Measurements from ENCODE around the gene MAPK4.

Gene MAPK4

DNA sequence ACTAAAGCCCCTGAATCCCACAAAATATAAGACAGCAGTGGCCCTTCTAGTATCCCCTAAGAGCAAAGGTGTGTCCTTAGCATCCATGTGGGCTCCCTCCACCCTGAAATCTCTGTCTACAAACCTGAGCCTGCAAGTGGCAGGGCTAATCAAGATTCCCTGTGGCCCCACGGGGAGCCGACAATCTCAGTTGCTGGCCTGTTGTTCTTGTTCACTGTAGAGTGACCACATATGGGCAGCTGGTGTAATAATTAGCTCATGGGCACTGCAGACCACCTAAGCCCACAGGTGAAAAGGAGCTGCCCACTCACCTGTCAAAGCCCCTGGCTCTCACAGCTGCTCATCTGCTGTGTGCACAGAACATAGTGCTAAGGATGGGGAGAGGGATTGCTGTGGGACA lies 157.7 kb downstream of the MAPK4 start:
- no peak for DNase-seq (ENCODE audit: low read depth in 1 of 2, low spot score in 1 of 2)

GRCh38 chr18:50719471-50720324 lies 159.8 kb downstream of the MAPK4 start:
- no peak for DNase-seq (ENCODE audit: low read depth in 1 of 2, low spot score in 1 of 2)

DNA sequence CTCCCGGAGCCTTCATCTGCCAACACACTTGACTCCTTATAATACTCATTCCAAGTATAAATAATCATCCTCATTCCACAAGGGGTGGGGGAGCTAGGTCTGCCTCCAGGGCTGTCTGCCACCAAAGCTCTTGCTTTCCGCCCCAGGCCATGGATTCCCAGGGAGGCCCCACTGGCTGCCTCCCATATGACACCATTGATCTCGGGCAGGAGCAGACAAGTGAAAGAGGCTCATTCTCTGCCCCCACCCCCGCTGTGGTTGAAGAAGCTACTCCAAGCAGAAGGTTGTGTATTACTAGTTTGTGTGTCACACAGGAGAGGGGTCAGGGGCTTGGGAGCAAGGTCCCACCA lies 160.4 kb downstream of the MAPK4 start:
- no peak for DNase-seq (ENCODE audit: low read depth in 1 of 2, low spot score in 1 of 2)

DNA sequence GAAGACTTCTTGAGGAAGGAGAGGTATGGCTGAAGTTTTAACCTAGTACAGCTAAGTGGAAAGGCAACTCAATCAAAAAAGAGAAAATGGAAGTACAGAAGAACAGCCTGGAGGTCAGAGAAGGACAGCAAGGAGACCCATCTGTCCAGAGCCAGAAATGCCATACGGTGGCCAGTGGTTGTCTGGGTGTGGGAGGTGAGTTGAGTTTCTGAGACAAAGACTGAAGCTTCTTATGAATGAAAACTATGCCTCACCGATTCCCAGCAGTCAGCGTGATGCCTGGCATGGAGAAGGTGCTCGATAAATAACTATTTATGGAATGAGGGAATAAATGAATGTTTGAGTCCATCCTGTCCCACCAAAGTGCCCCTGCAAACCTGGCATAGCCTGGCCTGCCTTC lies 161.1 kb downstream of the MAPK4 start:
- DNase-seq (ENCODE audit: low read depth in 1 of 2, low spot score in 1 of 2) = no peak

GRCh38 chr18:50721451-50722120 lies 161.7 kb downstream of the MAPK4 start:
- DNase-seq (ENCODE audit: low read depth in 1 of 2, low spot score in 1 of 2) = no peak

- DNase-seq (ENCODE audit: low read depth in 1 of 2, low spot score in 1 of 2) = no peak
These were observed 162.4 kb downstream of the MAPK4 start for GRCh38 chr18:50722311-50722710.

DNA sequence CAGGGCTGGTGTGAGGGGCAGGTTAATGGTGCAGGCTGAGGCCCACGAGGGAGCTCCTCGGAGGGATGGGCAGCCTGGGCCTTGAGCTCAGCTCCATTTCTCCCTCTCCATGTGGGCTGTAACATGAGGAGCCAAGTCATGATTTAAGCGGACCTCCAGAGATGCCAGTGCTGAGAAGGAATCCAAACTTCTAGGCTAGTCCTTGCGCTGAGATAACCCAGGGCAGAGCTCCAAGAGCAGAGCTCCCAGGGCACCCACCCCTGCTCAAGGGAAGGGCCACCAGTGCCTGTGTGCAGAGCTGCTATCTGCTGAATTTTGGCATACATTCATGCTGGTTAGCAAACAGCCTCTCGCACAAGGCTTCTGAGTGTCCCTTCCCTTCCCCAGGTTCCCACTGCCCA lies 164.9 kb downstream of the MAPK4 start:
- no peak for DNase-seq (ENCODE audit: low read depth in 1 of 2, low spot score in 1 of 2)

DNA sequence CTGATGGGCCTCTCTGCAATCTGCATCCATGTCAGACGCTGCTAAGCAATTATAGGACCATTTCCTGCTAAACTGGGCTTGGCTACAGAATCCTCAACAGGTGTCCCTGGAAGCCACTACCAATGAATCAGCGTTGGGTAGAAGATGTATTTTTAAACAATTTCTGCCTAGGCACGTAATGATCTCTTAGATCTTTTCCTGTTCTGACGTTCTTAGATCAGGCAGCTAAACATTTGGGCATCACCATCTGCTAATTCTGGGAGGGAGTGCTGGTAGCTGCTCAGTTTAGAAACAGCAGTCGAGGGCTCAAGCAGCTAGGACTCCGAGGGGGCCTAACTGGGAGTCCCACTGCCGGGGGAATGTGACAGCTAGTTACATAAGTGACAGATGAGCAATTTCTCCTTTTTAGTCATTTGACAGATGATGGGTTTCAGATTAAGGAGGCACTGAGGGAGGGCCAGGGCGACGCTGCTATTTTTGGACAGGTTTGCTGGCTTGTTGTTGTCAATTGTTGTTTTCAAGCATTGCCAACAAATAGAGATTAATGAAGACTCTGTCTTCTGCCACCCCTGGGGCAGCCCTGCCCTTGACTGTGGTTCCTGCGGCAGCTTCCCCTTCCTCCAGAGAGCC lies 167.2 kb downstream of the MAPK4 start:
- no peak for DNase-seq (ENCODE audit: low read depth in 1 of 2, low spot score in 1 of 2)

- DNase-seq (ENCODE audit: low read depth in 1 of 2, low spot score in 1 of 2) = no peak
These were observed 168.0 kb downstream of the MAPK4 start for GRCh38 chr18:50727721-50728471.

DNA sequence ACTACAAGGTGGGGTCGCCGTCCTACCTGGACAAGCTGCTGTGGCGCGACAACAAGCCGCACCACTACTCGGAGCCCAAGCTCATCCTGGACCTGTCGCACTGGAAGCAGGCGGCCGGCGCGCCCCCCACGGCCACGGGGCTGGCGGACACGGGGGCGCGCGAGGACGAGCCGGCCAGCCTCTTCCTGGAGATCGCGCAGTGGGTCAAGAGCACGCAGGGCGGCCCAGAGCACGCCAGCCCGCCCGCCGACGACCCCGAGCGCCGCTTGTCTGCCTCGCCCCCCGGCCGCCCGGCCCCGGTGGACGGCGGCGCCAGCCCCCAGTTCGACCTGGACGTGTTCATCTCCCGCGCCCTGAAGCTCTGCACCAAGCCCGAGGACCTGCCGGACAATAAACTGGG lies 169.5 kb downstream of the MAPK4 start:
- no peak for DNase-seq (ENCODE audit: low read depth in 1 of 2, low spot score in 1 of 2)

DNA sequence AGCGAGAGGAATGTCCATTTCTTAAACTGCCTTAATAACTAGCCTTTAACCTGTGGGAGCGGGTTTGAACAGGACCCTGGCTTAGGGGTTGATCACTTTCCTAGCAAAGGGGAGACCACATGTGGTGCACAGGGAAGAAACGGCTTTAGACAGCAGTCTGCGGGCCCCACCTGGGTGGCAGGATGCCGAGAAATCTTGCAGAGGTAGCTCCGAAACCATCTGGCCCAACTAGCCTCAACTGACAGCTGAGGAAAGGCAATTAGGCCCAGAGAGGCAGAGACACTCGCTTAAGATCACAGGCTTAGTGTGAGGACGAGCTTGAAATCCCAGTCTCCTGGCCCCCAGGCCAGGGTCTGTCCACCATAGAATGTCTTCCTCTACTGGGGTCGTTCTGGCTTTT lies 170.1 kb downstream of the MAPK4 start:
- DNase-seq (ENCODE audit: low read depth in 1 of 2, low spot score in 1 of 2) = no peak

DNA sequence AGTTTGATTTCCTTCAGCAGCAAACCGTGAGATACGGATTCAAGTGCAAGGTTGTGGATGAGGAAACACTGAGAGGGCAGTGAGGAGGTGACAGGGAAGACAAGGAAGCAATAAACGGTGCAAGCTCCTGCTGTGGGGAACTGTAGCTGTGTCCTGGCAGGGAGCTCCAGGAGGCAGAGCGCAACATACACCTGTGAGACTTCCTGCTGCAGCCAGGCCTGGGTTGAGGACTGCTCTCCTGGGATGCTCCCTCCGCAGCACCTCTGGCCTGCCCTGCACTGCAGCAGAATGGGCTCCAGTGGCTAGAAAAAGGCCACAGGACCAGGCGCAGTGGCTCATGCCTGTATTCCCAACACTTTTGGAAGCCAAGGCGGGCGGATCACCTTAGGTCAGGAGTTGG lies 174.5 kb downstream of the MAPK4 start:
- DNase-seq (ENCODE audit: low read depth in 1 of 2, low spot score in 1 of 2) = no peak

- no peak for DNase-seq (ENCODE audit: low read depth in 1 of 2, low spot score in 1 of 2)
These were observed 175.0 kb downstream of the MAPK4 start for GRCh38 chr18:50734886-50735285.

- no peak for DNase-seq (ENCODE audit: low read depth in 1 of 2, low spot score in 1 of 2)
These were observed 177.2 kb downstream of the MAPK4 start for GRCh38 chr18:50737127-50737526.

DNA sequence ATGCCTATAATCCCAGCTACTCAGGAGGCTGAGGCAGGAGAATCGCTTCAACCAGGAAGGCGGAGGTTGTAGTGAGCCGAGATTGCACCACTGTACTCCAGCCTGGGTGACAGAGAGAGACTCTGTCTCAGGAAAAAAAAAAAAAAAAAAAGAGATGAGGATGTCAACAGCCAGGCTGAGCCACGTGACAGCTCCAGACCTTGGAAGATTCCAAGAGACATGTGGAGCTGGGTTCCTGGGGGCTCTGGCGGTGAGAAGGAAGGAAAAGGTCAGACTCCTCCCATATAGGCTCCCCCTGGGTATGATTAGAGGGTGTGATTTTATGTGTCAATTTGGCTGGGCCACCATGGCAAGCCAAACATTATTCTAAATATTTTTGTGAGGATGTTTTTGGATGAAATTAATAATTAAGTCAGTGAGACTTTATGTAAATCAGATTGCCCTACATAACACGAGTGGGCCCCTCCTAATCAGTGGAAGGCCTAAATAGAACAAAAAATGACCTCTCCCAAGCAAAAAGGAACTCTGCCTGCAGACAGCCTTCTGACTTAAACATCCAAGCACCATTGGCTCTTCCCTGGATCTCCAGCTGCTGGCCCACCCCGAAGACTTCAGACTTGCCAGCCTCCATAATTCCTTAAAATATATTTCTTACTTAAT lies 178.3 kb downstream of the MAPK4 start:
- DNase-seq (ENCODE audit: low read depth in 1 of 2, low spot score in 1 of 2) = no peak

- DNase-seq (ENCODE audit: low read depth in 1 of 2, low spot score in 1 of 2) = no peak
These were observed 183.1 kb downstream of the MAPK4 start for GRCh38 chr18:50742952-50743351.

DNA sequence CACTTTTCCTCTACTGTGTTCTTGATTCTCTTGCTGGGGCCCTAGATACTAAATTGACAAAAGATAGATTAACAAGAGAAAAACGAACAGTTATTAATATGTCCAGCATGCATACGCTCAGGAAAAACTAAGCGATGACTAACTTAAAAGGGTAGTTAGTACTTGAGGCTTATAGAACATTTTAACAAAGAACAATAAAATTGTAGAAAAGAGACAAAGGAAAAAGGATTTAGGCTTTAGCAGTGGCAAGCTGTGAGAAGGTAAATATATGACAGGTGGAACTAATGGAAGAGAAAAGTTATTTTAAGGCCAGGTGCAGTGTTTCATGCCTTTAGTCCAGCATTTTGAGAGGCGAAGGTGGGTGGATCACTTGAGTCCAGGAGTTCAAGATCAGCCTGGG lies 184.4 kb downstream of the MAPK4 start:
- no peak for DNase-seq (ENCODE audit: low read depth in 1 of 2, low spot score in 1 of 2)

GRCh38 chr18:50745945-50746344 lies 186.1 kb downstream of the MAPK4 start:
- DNase-seq (ENCODE audit: low read depth in 1 of 2, low spot score in 1 of 2) = no peak

DNA sequence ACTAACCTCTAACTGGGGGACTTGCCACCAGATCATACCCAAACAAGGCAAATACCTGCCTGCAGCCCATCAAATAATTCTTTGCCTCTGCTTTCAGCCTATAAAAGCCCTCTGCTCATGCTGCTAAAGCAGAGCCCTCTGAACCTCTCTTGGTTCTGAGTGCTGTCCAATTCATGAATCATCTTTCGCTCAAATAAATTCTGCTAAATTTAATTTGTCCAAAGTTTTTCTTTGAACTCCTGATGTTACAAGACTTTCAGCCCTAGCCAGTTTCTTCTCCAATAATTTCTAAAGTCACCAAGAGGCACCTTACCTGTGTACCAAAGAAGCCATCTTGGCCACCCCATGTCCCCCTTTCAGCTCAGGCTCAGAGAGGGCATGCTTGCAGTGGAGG lies 188.0 kb downstream of the MAPK4 start:
- no peak for DNase-seq (ENCODE audit: low read depth in 1 of 2, low spot score in 1 of 2)

GRCh38 chr18:50748243-50749229 lies 188.6 kb downstream of the MAPK4 start:
- DNase-seq (ENCODE audit: low read depth in 1 of 2, low spot score in 1 of 2) = no peak
